Epithelial cell of proximal tubule (primary cell): Measurements from ENCODE around the gene ATRIP. TPM values are rescaled to one million over a fixed set of nuclear protein-coding genes. Genes with fewer than 3 reads are reported as not detected.

Experiments
- DNase-seq: peaks from one replicate; pipeline ENCODE4 v3.0.0-alpha.2; 2011; ENCODE audit warnings: low read depth
- H3K4me3 ChIP-seq: 2 replicates; pipeline ENCODE4 v1.5.1; 2011; ENCODE audit warnings: low read depth, mild to moderate bottlenecking, low read length
- CTCF ChIP-seq: conservative IDR thresholded peaks from 2 replicates; pipeline ENCODE4 v1.5.1; 2012; ENCODE audit warnings: low read depth, mild to moderate bottlenecking, low read length
- total RNA-seq: library from RNA; depleted of rRNA; stranded (reverse); fragments of >200 nt; gene quantifications from 2 replicates; pipeline ENCODE4 v1.2.3, GENCODE V29; 2015

The ATRIP gene
- total RNA-seq, 1 donor from 2014 or later = 5.9 TPM

- no peak for TF ChIP-seq CTCF
These were observed 16.4 kb upstream of the ATRIP start, which contains the start of gene PLXNB1 for GRCh38 chr3:48429960-48430707. TSS of gene PLXNB1 (minus strand) at chr3:48430086. CDS start at chr3:48424611, 5,475 bp downstream.

GRCh38 chr3:48430708-48431101, 15.8 kb upstream of the ATRIP start:
- DNase-seq = no peak
- H3K4me3 ChIP-seq = no peak overlapping the region
- no peak for TF ChIP-seq CTCF

More at GRCh38 chr3:48429960-48430707, 16.4 kb upstream of the ATRIP start, which contains the start of gene PLXNB1:
- H3K4me3 ChIP-seq = peak within 1 kb of the TSS; percentile 79
- DNase-seq = no peak

- no peak overlapping the region for H3K4me3 ChIP-seq
- DNase-seq = no peak
- no peak for TF ChIP-seq CTCF
These were observed 15.1 kb upstream of the ATRIP start for GRCh38 chr3:48431224-48432029.

- TF ChIP-seq CTCF = peak; percentile 47
- peak overlapping the region; percentile 38 for H3K4me3 ChIP-seq
- no peak for DNase-seq
These were observed 13.8 kb upstream of the ATRIP start for GRCh38 chr3:48432411-48433371.

- H3K4me3 ChIP-seq = peak overlapping the region; percentile 38
- peak; percentile 70 for DNase-seq
- no peak for TF ChIP-seq CTCF
These were observed 12.9 kb upstream of the ATRIP start for GRCh38 chr3:48433472-48434118.
